Neural cell (in vitro differentiated cells): Measurements from ENCODE around the gene VEPH1. TPM values are rescaled to one million over a fixed set of nuclear protein-coding genes. Genes with fewer than 3 reads are reported as not detected.

Experiments used
- H2AFZ ChIP-seq: fragments of 200-600, 300-800 bp; sonication (generic), shearing (Covaris generic); 2 replicates; pipeline ENCODE4 v1.6.0; 2014; ENCODE audit warnings: low read depth, mild to moderate bottlenecking, antibody characterized with exemption, low read length, moderate library complexity
- H3F3A ChIP-seq: fragments of 200-600 bp; shearing (Covaris generic); 2 replicates; pipeline ENCODE4 v1.6.1; 2016; ENCODE audit warnings: mild to moderate bottlenecking, moderate library complexity, mixed read lengths, antibody characterized with exemption, low read length; ENCODE audit not compliant: insufficient read depth, poor library complexity, severe bottlenecking
- H3K27ac ChIP-seq: fragments of 200-600, 300-800 bp; sonication (generic), shearing (Covaris generic); 2 replicates; pipeline ENCODE4 v1.5.1; 2014; ENCODE audit warnings: mild to moderate bottlenecking, low read length, moderate library complexity
- H3K27me3 ChIP-seq: fragments of 300-800, 200-600 bp; sonication (generic), shearing (Covaris generic); 2 replicates; pipeline ENCODE4 v1.6.0; 2014; ENCODE audit warnings: mild to moderate bottlenecking, low read depth, low read length, moderate library complexity; ENCODE audit not compliant: insufficient read depth
- H3K36me3 ChIP-seq: fragments of 300-800, 200-600 bp; sonication (generic), shearing (Covaris generic); 2 replicates; pipeline ENCODE4 v1.5.1; 2014; ENCODE audit warnings: mild to moderate bottlenecking, antibody characterized with exemption, low read length, moderate library complexity; ENCODE audit not compliant: insufficient read depth
- H3K4me2 ChIP-seq: fragments of 300-800, 200-600 bp; sonication (generic), shearing (Covaris generic); 2 replicates; pipeline ENCODE4 v1.6.0; 2014; ENCODE audit warnings: mild to moderate bottlenecking, low read length
- H3K4me3 ChIP-seq: fragments of 300-800, 200-600 bp; sonication (generic), shearing (Covaris generic); 2 replicates; pipeline ENCODE4 v1.5.1; 2014; ENCODE audit warnings: mild to moderate bottlenecking, low read length, moderate library complexity
- H3K79me2 ChIP-seq: fragments of 200-600 bp; shearing (Covaris generic); replicated peaks from 2 replicates; pipeline ENCODE4 v1.6.0; 2014; ENCODE audit warnings: mild to moderate bottlenecking, low read length, moderate library complexity; ENCODE audit not compliant: insufficient read depth
- H3K9ac ChIP-seq: fragments of 300-800, 200-600 bp; sonication (generic), shearing (Covaris generic); 2 replicates; pipeline ENCODE4 v1.6.1; 2016; ENCODE audit warnings: mild to moderate bottlenecking, low read length, mixed read lengths
- H3K9me2 ChIP-seq: fragments of 200-600 bp; shearing (Covaris generic); 2 replicates; pipeline ENCODE4 v1.6.1; 2016; ENCODE audit warnings: mild to moderate bottlenecking, low read length, mixed read lengths; ENCODE audit not compliant: insufficient read depth
- H3K9me3 ChIP-seq: fragments of 200-600, 300-800 bp; sonication (generic), shearing (Covaris generic); 2 replicates; pipeline ENCODE4 v1.6.1; 2016; ENCODE audit warnings: mild to moderate bottlenecking, mixed run types, low read length, moderate library complexity, mixed read lengths
- H4K20me1 ChIP-seq: fragments of 200-600 bp; shearing (Covaris generic); 2 replicates; pipeline ENCODE4 v1.6.1; 2016; ENCODE audit warnings: mild to moderate bottlenecking, mixed run types; ENCODE audit not compliant: insufficient read depth
- CTCF ChIP-seq: fragments of 450-650 bp; IDR thresholded peaks from 2 replicates; pipeline ENCODE4 v1.5.1; 2014; ENCODE audit warnings: antibody characterized with exemption, mild to moderate bottlenecking, moderate library complexity; ENCODE audit not compliant: poor library complexity, severe bottlenecking
- EP300 ChIP-seq: fragments of 450-650 bp; conservative IDR thresholded peaks from 2 replicates; pipeline ENCODE4 v1.6.1; 2014; ENCODE audit warnings: antibody characterized with exemption, mild to moderate bottlenecking, moderate library complexity; ENCODE audit not compliant: poor library complexity, severe bottlenecking
- EZH2 ChIP-seq: fragments of 200-600, 300-800 bp; shearing (Covaris generic), sonication (generic); IDR thresholded peaks from 2 replicates; pipeline ENCODE4 v1.6.1; 2014; ENCODE audit warnings: antibody characterized with exemption, low read length, borderline replicate concordance, mild to moderate bottlenecking; ENCODE audit not compliant: insufficient read depth, poor library complexity, severe bottlenecking
- MXI1 ChIP-seq: fragments of 450-650 bp; conservative IDR thresholded peaks from 2 replicates; pipeline ENCODE4 v1.6.1; 2014; ENCODE audit warnings: antibody characterized with exemption, mild to moderate bottlenecking; ENCODE audit not compliant: poor library complexity, severe bottlenecking
- POLR2AphosphoS5 ChIP-seq: IDR thresholded peaks from 2 replicates; pipeline ENCODE4 v1.6.1; 2012
- RAD21 ChIP-seq: fragments of 450-650 bp; conservative IDR thresholded peaks from 2 replicates; pipeline ENCODE4 v1.6.1; 2014; ENCODE audit warnings: antibody characterized with exemption, mild to moderate bottlenecking, moderate library complexity
- REST ChIP-seq: IDR thresholded peaks from 2 replicates; pipeline ENCODE4 v1.6.1; 2012; ENCODE audit warnings: borderline replicate concordance
- SMC3 ChIP-seq: fragments of 450-650 bp; conservative IDR thresholded peaks from 2 replicates; pipeline ENCODE4 v1.6.1; 2014; ENCODE audit warnings: antibody characterized with exemption, mild to moderate bottlenecking, moderate library complexity; ENCODE audit not compliant: poor library complexity
- TAF1 ChIP-seq: IDR thresholded peaks from 2 replicates; pipeline ENCODE4 v1.6.1; 2012; ENCODE audit warnings: low read depth
- polyA plus RNA-seq: library from polyadenylated mRNA; depleted of rRNA; stranded (reverse); fragments of >200 nt; gene quantifications from 2 replicates; pipeline ENCODE4 v1.2.3, GENCODE V29; 2014

VEPH1 gene
- polyA plus RNA-seq, 1 donor from 2014 or later: 0.89 TPM

DNA sequence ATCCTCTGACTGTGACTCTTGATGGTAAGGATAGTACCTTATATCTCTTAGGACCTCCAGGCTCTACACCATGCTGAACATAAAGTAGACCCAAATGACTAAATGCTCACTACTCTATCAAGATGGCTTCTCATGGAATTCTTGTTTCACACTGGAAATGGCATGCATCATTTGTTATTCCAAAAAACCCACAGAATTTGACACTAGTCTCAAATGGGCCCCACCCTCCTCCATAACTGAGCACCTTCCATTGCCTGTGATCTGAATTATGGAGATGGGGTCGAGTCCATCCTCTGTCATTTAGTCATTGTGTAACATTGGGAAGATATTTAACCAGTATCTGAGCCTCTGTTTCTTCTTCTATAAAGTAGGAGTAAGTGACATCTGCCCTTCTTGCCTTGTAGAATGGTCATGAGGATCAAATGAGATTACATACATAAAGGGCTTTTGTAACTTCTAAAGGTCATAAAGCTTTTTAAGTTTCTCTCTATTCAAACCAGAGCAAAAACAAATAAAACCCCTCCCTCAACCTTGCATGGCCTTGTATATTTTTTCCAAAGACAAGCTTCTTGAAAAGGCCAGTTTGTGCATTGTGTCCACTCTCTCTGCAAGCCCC lies 123.6 kb downstream of the VEPH1 start:
- Histone ChIP-seq H4K20me1 (no peaks in the 10 kb centered on the region), H3K27me3 (no peaks in the 10 kb centered on the region), H3K9me2 (no peaks in the 10 kb centered on the region), H3K4me3 (no peak overlapping the region), H3K9ac (no peak overlapping the region), H3K4me2 (no peak overlapping the region), H3K79me2 (no peaks in the 10 kb centered on the region), H3K9me3 (no peaks in the 10 kb centered on the region), H3K27ac (no peak overlapping the region), H3F3A (no peaks in the 10 kb centered on the region), H2AFZ (no peak overlapping the region), H3K36me3 (no peaks in the 10 kb centered on the region)
- no peak for TF ChIP-seq EZH2
- TF ChIP-seq SMC3: no peak
- TF ChIP-seq TAF1: no peak

- Histone ChIP-seq H3K9me3 (no peaks in the 10 kb centered on the region), H3F3A (no peaks in the 10 kb centered on the region), H3K36me3 (no peaks in the 10 kb centered on the region), H3K27ac (no peak overlapping the region), H4K20me1 (no peaks in the 10 kb centered on the region), H3K79me2 (no peaks in the 10 kb centered on the region), H3K27me3 (no peaks in the 10 kb centered on the region), H3K9me2 (no peaks in the 10 kb centered on the region), H3K4me3 (no peak overlapping the region), H3K4me2 (no peak overlapping the region), H3K9ac (no peak overlapping the region), H2AFZ (no peak overlapping the region)
- TF ChIP-seq EZH2 (no peak), REST (no peak), EP300 (no peak), CTCF (no peak), MXI1 (no peak), TAF1 (no peak), SMC3 (no peak), RAD21 (no peak), POLR2AphosphoS5 (no peak)
Observed at GRCh38 chr3:157376603-157377300, 126.5 kb downstream of the VEPH1 start.
